HEK293 (cell line): ENCODE measurements around the gene CALCOCO1.
A peak's percentile ranks its signal among the peaks of the same experiment; 100 is the strongest.

ENCODE experiments used
- CTCF ChIA-PET: fragments of 350-600 bp; formaldehyde crosslinking; extraction: SDS; loops from one replicate; lab custom pipeline; 2021; ENCODE audit warnings: antibody characterized with exemption; lab: Yijun Ruan, JAX
- POLR2A ChIA-PET: fragments of 300-600 bp; formaldehyde crosslinking; extraction: SDS; loops from one replicate; lab custom pipeline; 2020; ENCODE audit warnings: antibody characterized with exemption, inconsistent platforms; lab: Yijun Ruan, JAX
- H3K27ac ChIP-seq: fragments of 200-500 bp; sonication (Bioruptor generic); 2 replicates; pipeline ENCODE4 v1.5.1; 2014; ENCODE audit warnings: low read depth, low read length, control low read depth, inconsistent platforms; ENCODE audit errors: extremely low read depth
- H3K36me3 ChIP-seq, 2 experiments: fragments of 200-500 bp in 1 of 2; sonication (Bioruptor generic) in 1 of 2; 1 replicate in 1 of 2; 2 replicates in 1 of 2; pipeline ENCODE4 v1.5.1; 2014 to 2017; ENCODE audit warnings: inconsistent platforms in 2 of 2, low read length in 2 of 2; ENCODE audit not compliant: control insufficient read depth in 2 of 2, insufficient read depth in 1 of 2
- H3K4me1 ChIP-seq: fragments of 200-500 bp; sonication (Bioruptor generic); 2 replicates; pipeline ENCODE4 v1.5.1; 2014; ENCODE audit warnings: mild to moderate bottlenecking, low read length, inconsistent platforms; ENCODE audit not compliant: control insufficient read depth, insufficient read depth
- H3K4me3 ChIP-seq: 2 replicates; pipeline ENCODE4 v1.5.1; 2011; ENCODE audit warnings: low read depth, mild to moderate bottlenecking, control low read depth, low read length, moderate library complexity
- H3K9me3 ChIP-seq: fragments of 200-500 bp; sonication (Bioruptor generic); 2 replicates; pipeline ENCODE4 v1.5.1; 2014; ENCODE audit warnings: low read depth, low read length, inconsistent platforms; ENCODE audit not compliant: control insufficient read depth, insufficient read depth
- INSM2 ChIP-seq: fragments of 450-650 bp; formaldehyde crosslinking; IDR thresholded peaks from 2 replicates; pipeline ENCODE4 v1.5.1; 2016; ENCODE audit warnings: missing biosample characterization, missing genetic modification characterization
- REPIN1 ChIP-seq: fragments of 450-650 bp; formaldehyde crosslinking; IDR thresholded peaks from 2 replicates; pipeline ENCODE4 v1.5.1; 2017; ENCODE audit warnings: missing biosample characterization, missing genetic modification characterization, low read depth
- REST ChIP-seq: fragments of 450-650 bp; formaldehyde crosslinking; IDR thresholded peaks from 2 replicates; pipeline ENCODE4 v1.5.1; 2016; ENCODE audit warnings: missing biosample characterization, missing genetic modification characterization
- YY1 ChIP-seq: fragments of 450-650 bp; formaldehyde crosslinking; IDR thresholded peaks from 2 replicates; pipeline ENCODE4 v1.5.1; 2018; ENCODE audit warnings: missing biosample characterization, missing genetic modification characterization
- ZBTB44 ChIP-seq: fragments of 450-650 bp; IDR thresholded peaks from 2 replicates; pipeline ENCODE4 v1.5.1; 2018; ENCODE audit warnings: missing biosample characterization, mild to moderate bottlenecking, missing genetic modification characterization
- ZNF132 ChIP-seq: fragments of 450-650 bp; formaldehyde crosslinking; IDR thresholded peaks from 2 replicates; pipeline ENCODE4 v1.5.1; 2017; ENCODE audit warnings: missing biosample characterization, missing genetic modification characterization, borderline replicate concordance
- ZNF138 ChIP-seq: fragments of 450-650 bp; formaldehyde crosslinking; IDR thresholded peaks from 2 replicates; pipeline ENCODE4 v1.5.1; 2016; ENCODE audit warnings: missing biosample characterization, missing genetic modification characterization, borderline replicate concordance
- ZNF175 ChIP-seq: fragments of 450-650 bp; formaldehyde crosslinking; IDR thresholded peaks from 2 replicates; pipeline ENCODE4 v1.5.1; 2016; ENCODE audit warnings: missing biosample characterization, missing genetic modification characterization
- ZNF18 ChIP-seq: fragments of 450-650 bp; formaldehyde crosslinking; IDR thresholded peaks from 2 replicates; pipeline ENCODE4 v1.5.1; 2016; ENCODE audit warnings: missing biosample characterization, missing genetic modification characterization
- ZNF24 ChIP-seq: fragments of 450-650 bp; formaldehyde crosslinking; IDR thresholded peaks from 2 replicates; pipeline ENCODE4 v1.5.1; 2016; ENCODE audit warnings: missing biosample characterization, missing genetic modification characterization
- ZNF335 ChIP-seq: fragments of 450-650 bp; formaldehyde crosslinking; conservative IDR thresholded peaks from 2 replicates; pipeline ENCODE4 v1.5.1; 2016; ENCODE audit warnings: missing biosample characterization, missing genetic modification characterization
- ZNF37A ChIP-seq: fragments of 450-650 bp; IDR thresholded peaks from 2 replicates; pipeline ENCODE4 v1.5.1; 2018; ENCODE audit warnings: missing biosample characterization, missing genetic modification characterization
- ZNF394 ChIP-seq: fragments of 450-650 bp; formaldehyde crosslinking; IDR thresholded peaks from 2 replicates; pipeline ENCODE4 v1.5.1; 2016; ENCODE audit warnings: missing biosample characterization, missing genetic modification characterization, mild to moderate bottlenecking, moderate library complexity, borderline replicate concordance
- ZNF473 ChIP-seq: fragments of 450-650 bp; formaldehyde crosslinking; IDR thresholded peaks from 2 replicates; pipeline ENCODE4 v1.5.1; 2017; ENCODE audit warnings: missing biosample characterization, missing genetic modification characterization
- ZNF549 ChIP-seq: fragments of 450-650 bp; IDR thresholded peaks from 2 replicates; pipeline ENCODE4 v1.5.1; 2018; ENCODE audit warnings: missing biosample characterization, missing genetic modification characterization, mild to moderate bottlenecking, inconsistent platforms, moderate library complexity
- ZNF580 ChIP-seq: fragments of 450-650 bp; formaldehyde crosslinking; IDR thresholded peaks from 2 replicates; pipeline ENCODE4 v1.5.1; 2016; ENCODE audit warnings: missing biosample characterization, missing genetic modification characterization
- ZNF624 ChIP-seq: fragments of 450-650 bp; formaldehyde crosslinking; IDR thresholded peaks from 2 replicates; pipeline ENCODE4 v1.5.1; 2017; ENCODE audit warnings: missing biosample characterization, missing genetic modification characterization
- ZNF768 ChIP-seq: fragments of 450-650 bp; formaldehyde crosslinking; IDR thresholded peaks from 2 replicates; pipeline ENCODE4 v1.5.1; 2018; ENCODE audit warnings: missing biosample characterization, mild to moderate bottlenecking, missing genetic modification characterization
- ZSCAN16 ChIP-seq: fragments of 450-650 bp; formaldehyde crosslinking; IDR thresholded peaks from 2 replicates; pipeline ENCODE4 v1.5.1; 2016; ENCODE audit warnings: missing biosample characterization, missing genetic modification characterization
- TF ChIP-seq, protein P1 (sequence below): fragments of 450-650 bp; formaldehyde crosslinking; IDR thresholded peaks from 2 replicates; pipeline ENCODE4 v1.5.0; 2017; ENCODE audit warnings: missing biosample characterization, missing genetic modification characterization, borderline replicate concordance
- TF ChIP-seq, protein P2 (sequence below): fragments of 450-650 bp; formaldehyde crosslinking; optimal IDR thresholded peaks from 2 replicates; pipeline ENCODE3; 2016; ENCODE audit warnings: missing biosample characterization, mild to moderate bottlenecking, missing genetic modification characterization

CALCOCO1 gene, protein sequence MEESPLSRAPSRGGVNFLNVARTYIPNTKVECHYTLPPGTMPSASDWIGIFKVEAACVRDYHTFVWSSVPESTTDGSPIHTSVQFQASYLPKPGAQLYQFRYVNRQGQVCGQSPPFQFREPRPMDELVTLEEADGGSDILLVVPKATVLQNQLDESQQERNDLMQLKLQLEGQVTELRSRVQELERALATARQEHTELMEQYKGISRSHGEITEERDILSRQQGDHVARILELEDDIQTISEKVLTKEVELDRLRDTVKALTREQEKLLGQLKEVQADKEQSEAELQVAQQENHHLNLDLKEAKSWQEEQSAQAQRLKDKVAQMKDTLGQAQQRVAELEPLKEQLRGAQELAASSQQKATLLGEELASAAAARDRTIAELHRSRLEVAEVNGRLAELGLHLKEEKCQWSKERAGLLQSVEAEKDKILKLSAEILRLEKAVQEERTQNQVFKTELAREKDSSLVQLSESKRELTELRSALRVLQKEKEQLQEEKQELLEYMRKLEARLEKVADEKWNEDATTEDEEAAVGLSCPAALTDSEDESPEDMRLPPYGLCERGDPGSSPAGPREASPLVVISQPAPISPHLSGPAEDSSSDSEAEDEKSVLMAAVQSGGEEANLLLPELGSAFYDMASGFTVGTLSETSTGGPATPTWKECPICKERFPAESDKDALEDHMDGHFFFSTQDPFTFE

GRCh38 chr12:53727310-53728041 lies at the start of gene CALCOCO1:
Gene CALCOCO1, minus strand, starts transcription at chr12:53727452. Its CDS starts 2,210 bp downstream, at chr12:53725242.
- H3K36me3 ChIP-seq = peaks cover 0 to 21% of the 10 kb centered on the region in 2 experiments; a peak in 1 of 3 replicates
- H3K9me3 ChIP-seq = no peaks in the 10 kb centered on the region
- ChIA-PET CTCF (interaction anchor here (1.2 to 18.2 kb wide), 4 partner anchors 10 to 25 kb away, joined by 3 to 327 read pairs (median 7); no protein-coding TSS in a partner anchor), POLR2A (interaction anchor here (1.1 to 1.9 kb wide), 3 partner anchors 11 to 51 kb away, joined by 3 to 6 read pairs (median 4); partner anchors contain the start of gene ATP5MC2)
- peak within 1 kb of the TSS; percentile 65 for H3K4me3 ChIP-seq
- H3K27ac ChIP-seq = peak within 1 kb of the TSS; percentile 4; the same call in 1 of the 2 replicates
- peaks cover 2% of the 10 kb centered on the region; the same call in 1 of the 2 replicates for H3K4me1 ChIP-seq
- TF ChIP-seq ZNF24 (peak; percentile 85; the same call in 1 of the 2 replicates), ZNF132 (tag by site-specific recombination) (no peak), ZNF138 (tag by site-specific recombination) (no peak), ZNF18 (tag by site-specific recombination) (peak; percentile 91), ZNF175 (no peak), ZSCAN16 (tag by site-specific recombination) (no peak), ZBTB44 (tag by site-specific recombination) (peak; percentile 79), ZNF394 (tag by site-specific recombination) (peak; percentile 66; the same call in 1 of the 2 replicates), REST (tag by site-specific recombination) (no peak), ZNF580 (peak; percentile 99), ZNF335 (tag by site-specific recombination) (peak; percentile 89), YY1 (tag by site-specific recombination) (peak; percentile 85), ZNF37A (no peak), ZNF768 (tag by site-specific recombination) (no peak), REPIN1 (tag by site-specific recombination) (no peak; the same call in 1 of the 2 replicates), ZNF549 (tag by site-specific recombination) (no peak), ZNF624 (no peak), ZNF473 (no peak), INSM2 (tag by site-specific recombination) (no peak)
- TF ChIP-seq, protein P1, sequence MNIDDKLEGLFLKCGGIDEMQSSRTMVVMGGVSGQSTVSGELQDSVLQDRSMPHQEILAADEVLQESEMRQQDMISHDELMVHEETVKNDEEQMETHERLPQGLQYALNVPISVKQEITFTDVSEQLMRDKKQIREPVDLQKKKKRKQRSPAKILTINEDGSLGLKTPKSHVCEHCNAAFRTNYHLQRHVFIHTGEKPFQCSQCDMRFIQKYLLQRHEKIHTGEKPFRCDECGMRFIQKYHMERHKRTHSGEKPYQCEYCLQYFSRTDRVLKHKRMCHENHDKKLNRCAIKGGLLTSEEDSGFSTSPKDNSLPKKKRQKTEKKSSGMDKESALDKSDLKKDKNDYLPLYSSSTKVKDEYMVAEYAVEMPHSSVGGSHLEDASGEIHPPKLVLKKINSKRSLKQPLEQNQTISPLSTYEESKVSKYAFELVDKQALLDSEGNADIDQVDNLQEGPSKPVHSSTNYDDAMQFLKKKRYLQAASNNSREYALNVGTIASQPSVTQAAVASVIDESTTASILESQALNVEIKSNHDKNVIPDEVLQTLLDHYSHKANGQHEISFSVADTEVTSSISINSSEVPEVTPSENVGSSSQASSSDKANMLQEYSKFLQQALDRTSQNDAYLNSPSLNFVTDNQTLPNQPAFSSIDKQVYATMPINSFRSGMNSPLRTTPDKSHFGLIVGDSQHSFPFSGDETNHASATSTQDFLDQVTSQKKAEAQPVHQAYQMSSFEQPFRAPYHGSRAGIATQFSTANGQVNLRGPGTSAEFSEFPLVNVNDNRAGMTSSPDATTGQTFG (tag by site-specific recombination) = no peak
- TF ChIP-seq, protein P2, sequence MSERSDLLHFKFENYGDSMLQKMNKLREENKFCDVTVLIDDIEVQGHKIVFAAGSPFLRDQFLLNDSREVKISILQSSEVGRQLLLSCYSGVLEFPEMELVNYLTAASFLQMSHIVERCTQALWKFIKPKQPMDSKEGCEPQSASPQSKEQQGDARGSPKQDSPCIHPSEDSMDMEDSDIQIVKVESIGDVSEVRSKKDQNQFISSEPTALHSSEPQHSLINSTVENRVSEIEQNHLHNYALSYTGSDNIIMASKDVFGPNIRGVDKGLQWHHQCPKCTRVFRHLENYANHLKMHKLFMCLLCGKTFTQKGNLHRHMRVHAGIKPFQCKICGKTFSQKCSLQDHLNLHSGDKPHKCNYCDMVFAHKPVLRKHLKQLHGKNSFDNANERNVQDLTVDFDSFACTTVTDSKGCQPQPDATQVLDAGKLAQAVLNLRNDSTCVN (tag by site-specific recombination) = no peak
